Stimulated activated CD8-positive, alpha-beta memory T cell treated with anti-CD3 and anti-CD28 coated beads, Interleukin-7, amount 100 ng/mL, for 24 hours (primary cell): Measurements from ENCODE around the gene OR6C65.
"Not testable (repeated sequence)": the region's sequence is repeated elsewhere in the genome, so short reads cannot be mapped to it uniquely, and the experiment has no call there.

Experiments
- DNase-seq: peaks from one replicate; pipeline ENCODE4 v3.0.0-alpha.2; 2020; ENCODE audit warnings: low read depth

Gene OR6C65

DNA sequence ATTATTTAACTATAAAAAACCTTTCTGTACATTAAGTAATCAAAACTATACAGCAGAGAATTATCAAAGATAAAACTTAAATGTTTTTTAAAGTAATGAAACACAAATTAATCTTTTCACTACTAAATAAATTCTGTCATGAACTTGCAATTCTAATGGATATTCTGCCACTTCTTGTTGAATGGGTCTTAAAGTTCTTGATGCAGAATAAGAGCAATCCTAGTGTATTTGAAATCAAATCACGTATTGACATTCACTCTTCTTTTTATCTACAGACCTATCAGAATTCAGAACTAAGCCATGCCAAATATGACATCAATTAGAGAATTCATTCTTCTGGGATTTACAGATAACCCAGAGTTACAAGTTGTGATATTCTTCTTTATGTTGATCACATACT is at the start of gene OR6C65:
TSS of gene OR6C65 (plus strand) at position 301 of the 400 bp plus-strand sequence. CDS start at position 301, 0 bp downstream.
- no peak for DNase-seq

DNA sequence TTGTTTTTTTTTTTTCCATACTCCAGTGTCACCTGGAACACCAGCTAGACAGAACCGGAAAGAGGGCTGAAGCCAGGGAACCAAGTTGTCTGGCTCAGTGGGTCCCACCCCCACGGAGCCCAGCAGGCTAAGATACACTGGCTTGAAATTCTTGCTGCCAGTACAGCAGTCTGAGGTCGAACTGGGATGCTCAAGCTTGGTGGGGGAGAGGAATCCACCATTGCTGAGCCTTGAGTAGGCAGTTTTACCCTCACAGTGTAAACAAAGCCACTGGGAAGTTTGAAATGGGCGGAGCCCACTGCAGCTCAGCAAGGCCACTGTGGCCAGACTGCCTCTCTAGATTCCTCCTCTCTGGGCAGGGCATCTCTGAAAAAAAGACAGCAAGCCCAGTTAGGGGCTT is 45.0 kb upstream of the OR6C65 start:
- DNase-seq, result not testable (repeated sequence)

DNA sequence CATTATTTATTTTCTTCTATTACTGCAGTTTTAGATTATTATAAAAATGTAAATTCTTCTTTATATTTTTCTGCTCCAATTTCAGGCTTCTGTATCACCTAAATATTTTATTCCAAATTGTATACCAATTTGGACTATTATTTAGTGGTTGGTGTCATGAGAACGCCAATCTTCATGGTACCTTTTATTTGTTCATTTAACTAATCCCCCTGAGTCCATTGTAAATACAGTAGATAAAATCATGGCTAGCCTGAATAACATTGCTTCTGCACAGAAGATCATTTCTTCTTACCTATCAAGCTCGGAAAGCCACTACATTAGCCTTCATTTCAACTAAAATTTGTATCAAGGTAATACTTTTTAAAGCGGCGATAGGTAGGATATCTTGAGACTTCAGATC is 37.7 kb upstream of the OR6C65 start, which contains the start of gene OR6C75:
TSS of gene OR6C75 (plus strand) at position 301 of the 400 bp plus-strand sequence. CDS start 2,136 bp downstream, outside the sequence.
- DNase-seq, result no peak

DNA sequence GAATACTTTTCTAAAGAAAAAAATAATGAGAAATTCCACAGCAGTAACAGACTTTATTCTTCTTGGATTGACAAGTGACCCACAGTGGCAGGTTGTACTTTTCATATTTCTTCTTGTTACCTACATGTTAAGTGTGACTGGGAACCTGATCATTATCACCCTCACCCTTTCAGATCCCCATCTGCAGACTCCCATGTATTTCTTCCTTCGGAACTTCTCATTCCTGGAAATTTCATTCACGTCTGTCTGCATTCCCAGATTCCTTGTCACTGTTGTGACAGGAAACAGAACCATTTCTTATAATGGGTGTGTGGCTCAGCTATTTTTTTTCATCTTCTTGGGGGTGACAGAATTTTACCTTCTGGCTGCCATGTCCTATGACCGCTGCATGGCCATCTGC is 35.2 kb upstream of the OR6C65 start:
- no peak for DNase-seq

DNA sequence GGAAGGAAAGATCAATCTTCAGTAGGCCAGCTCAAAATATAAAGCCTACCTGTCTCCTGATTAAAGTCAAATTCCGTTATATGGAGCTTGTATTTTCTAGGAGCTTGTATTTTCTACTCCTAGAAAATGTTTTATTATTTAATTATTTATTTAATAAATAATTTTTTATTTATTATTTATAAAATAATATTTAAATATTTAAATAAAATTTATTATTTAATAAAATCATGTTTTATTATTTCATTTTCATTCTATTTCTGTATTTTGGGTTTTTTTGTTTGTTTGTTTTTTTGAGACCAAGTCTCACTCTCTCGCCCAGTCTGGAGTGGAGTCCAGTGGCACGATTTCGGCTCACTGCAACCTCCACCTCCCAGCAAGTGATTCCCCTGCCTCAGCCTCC is 27.8 kb upstream of the OR6C65 start:
- DNase-seq, result no peak

DNA sequence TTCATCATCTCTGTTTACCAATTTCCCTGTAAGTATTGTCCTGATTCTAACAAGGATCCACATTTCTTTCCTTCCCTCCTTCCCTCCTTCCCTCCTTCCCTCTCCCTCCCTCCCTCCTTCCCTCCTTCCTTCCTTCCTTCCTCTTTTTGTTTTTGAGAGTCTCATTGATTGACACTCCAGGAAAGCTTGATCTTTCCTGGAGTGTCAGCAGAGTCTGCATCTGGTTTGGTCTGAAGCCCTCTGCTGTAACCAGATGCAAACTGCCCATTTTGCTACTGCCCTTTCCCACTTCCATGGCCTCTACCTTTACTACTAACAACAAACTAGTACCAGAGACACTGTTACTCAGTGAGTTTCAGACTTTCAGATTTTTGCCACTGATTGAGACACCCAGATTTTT is 14.4 kb upstream of the OR6C65 start:
- DNase-seq, result no peak

DNA sequence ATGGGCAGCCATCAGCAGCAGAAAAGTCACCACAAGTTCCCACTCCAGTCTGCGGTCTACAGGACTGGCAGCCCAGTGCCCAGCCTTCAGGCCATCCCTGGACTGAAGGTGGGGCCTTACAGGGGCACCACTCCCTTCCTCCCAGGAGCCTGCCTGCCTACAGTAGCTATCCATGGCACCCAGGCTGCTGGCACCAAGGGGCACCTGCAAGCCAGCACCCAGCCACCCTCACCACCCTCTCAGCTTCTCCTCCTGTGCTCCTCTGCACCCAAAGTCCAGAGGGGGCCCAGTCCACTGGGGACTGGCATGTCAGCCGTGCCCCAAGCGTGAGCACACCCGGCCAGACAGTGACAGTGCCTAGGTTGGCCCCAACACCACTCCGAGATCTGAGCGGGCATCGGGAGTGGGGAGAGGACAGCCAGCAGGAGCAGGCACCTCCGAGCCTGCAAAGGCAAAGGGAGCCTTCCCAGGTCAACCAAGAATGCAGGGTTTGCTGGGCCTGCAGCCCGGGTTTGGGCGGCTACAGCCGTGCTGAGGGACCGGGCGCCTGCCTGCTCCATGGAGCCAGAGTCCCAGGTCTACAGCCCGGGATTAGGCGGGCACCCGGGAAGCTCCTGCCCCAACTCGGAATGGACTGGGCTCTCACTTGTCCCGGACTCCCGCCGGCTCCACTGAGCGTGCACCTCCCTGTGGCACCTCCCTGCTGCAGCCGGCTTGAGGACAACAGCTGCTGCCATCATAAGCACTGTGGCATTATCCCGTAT is 8.1 kb upstream of the OR6C65 start:
- DNase-seq, result no peak

DNA sequence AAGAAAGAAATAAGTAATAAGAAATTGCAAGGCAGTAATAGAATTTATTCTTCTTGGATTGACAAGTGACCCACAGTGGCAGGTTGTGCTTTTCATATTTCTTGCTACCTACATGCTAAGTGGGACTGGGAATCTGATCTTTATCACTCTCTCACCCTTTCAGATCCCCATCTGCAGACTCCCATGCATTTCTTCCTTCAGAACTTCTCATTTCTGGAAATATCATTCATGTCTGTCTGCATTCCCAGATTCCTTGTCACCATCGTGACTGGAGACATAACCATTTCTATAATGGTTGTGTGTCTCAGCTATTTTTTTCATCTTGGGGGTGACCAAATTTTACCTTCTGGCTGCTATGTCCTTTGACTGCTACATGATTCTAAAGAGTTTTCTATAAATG is 4.0 kb upstream of the OR6C65 start:
- DNase-seq, result no peak

DNA sequence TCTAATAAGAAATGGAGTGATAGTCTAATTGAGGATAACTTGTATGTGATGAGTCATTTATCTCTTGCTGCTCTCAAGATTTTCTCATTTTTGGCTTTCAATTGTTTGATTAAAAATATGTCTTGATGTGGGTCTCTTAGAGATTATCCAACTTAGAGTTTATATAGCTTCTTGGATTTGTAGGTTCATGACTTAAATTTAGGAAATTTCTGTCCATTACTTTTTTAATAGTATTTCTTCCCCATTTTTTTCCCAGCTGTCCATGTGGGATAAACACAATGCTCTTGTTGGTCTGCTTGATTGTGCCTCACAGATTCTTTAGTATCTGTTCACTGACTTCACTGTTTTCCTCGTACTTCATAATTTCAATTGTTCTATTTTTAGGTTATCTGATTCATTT is 7.5 kb downstream of the OR6C65 start:
- DNase-seq, result no peak

DNA sequence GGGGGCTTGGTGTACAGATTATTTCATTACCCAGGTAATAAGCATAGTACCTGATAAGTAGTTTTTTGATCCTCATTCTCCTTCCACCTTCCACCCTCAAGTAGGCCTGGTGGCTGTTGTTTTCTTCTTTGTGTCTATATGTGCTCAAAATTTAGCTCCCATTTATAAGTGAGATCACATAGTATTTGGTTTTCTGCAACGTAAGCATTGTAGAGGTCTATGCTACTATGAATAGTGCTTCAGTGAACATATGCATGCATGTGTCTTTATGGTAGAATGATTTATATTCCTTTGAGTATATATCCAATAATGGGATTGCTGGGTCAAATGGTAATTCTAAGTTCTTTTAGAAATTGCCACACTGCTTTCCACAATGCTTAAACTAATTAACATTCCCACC is 8.8 kb downstream of the OR6C65 start:
- not testable (repeated sequence) for DNase-seq

DNA sequence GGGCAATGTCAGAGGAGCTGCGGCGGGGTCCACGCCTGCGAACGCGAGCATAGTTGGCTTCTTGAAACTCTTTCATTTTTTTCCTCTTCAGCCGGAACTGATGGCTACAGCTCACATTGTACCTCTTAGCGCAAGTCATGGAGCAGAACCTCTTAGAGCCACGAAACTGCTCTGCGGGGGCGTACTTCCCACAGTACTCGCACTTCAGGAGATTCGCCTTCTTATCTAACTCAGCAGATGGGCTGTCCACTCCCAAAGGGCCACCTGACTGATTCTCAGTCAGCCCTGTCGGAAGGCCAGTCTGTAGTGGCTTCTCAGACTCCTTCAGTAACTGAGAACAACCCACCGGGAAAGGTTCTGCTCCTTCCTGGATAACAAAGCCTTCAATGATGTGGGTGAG is 11.8 kb downstream of the OR6C65 start:
- DNase-seq, result not testable (repeated sequence)

DNA sequence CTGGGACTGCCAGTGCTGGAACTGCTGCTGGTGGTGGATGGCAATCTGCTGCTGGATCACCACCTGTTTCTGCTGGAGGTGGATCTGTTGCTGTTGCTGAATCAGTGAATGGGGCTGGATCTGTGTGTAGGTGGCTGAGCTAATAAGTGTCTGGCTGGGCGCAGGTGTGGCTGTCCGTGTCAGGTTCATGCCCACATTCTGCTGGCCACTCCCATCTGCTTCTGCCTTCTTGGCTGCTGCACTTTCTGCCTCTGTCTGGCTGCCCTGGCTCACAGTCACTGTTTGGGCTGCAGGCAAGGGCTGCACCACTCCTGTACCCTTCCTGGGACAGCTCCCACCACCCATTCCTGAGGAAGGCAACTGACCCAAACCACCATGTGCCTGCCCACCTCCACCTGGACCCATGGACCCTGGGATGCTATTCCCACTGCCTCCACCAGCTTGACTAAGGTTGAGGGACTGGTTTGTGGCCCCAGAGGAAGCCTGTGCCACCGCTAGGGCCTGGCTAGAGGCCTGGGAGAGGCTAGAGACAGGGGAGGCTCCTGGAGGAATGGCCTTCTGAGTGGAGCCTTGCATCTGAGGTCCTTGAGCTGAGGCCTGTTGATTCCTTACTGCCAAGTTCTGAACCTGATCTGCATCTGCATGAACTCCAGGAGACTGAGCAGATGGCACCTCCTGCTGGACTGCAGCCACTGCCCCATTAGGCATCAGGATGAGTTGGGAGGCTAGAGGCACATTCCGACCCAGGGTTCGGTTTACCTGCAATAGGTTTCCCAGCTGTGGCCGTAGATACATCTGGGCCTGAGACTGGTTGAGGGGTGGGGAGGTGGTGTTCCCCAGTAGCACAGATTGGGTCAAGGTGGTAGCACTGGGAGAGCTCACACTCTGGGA is 13.4 kb downstream of the OR6C65 start:
- not testable (repeated sequence) for DNase-seq

DNA sequence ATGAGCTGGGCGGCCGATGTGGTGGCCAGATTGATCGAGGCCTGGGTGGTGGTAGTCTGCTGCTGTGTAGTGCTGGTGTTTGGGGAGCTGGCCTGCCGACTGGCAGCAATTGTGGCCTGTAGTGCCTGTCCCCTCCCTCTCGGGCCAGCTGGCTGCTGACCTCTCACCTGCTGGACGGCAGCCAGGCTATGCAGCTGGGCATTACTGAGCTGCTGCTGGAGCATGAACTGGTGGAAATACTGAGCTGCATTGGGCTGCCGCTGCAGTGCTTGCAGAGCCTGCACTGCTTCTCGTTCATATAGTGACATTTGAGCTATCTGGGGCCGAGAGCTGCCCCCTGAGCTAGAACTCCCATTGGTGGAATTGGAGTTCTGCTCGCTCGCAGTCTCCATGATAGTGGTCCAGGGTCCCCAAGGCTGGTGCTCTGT is 14.1 kb downstream of the OR6C65 start:
- DNase-seq, result not testable (repeated sequence)

DNA sequence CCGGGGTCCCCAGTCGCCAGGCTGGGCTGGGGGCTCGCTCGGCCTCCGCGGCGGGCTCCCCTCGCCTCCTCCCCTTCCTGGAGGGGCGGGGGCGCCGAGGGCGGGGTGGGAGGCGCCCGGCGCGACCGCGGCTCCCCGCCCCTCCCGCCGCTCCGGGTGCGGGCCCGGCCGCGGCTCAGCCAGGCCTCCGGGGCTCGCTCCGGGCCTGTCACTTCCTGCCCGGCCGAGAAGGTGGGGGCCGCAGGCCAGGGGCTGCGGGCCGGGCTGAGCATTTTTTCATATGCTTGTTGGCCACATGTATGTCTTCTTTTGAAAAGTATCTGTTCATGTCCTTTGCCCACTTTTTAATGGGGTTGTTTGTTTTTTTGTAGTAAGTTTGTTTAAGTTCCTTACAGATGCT is 14.6 kb downstream of the OR6C65 start:
- not testable (repeated sequence) for DNase-seq

DNA sequence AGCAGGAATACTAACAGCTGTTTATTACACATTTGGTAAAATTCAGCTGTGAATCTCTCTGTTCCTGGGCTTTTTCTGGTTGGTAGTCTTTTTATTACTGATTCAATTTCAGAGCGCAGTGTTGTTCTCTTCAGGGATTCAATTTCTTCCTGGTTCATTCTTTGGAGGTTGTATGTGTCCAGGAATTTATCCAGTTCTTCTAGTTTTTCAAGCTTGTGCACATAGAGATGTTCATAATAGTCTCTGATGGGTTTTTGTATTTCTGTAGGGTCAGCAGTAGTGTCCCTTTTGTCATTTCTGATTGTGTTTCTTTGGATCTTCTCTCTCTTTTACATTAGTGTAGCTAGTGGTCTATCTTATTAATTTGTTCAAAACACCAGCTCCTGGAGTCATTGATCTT is 16.6 kb downstream of the OR6C65 start:
- no peak for DNase-seq

DNA sequence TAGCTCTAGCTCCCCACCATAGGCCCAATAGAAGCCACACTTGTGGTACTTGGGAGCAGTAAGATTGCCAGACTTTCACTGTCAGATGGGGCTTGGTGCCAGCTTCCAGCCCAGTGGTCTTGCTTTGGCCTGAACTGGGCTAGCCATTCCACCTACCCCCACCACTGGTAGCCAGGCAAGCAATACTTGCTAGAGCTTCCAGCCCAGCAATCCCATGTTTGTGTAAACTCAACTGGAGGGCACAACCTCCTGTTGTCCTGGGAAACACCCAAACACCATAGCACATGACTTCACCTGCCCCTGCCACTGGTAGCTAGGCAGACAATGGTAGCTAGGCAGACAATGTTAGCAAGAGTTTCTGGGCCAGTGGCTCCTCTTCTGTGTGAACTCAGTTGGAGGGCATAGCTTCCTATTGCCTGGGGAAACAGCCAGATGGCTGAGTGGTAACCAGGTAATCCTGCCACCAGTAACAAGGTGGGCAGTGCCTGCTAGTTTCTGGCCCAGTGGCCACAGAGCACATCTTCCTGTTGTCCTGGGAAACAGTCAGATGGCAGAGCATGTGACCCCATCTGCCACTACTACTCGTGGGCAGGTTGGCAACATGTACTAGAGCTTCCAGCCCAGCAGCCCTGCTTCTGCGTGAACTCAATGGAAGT is 20.1 kb downstream of the OR6C65 start:
- DNase-seq, result no peak

DNA sequence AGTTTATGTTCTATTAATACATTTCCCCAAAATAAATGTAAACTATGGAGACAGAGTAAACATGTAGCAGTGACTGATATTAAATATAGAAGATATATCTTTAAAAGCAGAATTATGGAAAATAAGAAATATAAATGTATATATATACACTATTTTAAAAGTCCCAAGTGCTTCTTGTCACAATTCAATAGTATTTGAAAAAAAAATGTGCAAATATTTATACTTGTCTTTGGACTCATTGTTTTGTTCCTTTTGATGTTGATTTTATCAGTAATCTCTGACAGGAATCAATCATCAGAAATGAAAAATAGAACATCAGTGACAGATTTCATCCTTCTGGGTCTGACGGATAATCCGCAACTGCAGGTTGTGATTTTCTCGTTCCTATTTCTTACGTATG is 25.6 kb downstream of the OR6C65 start, which contains the start of gene OR6C76:
TSS of gene OR6C76 (plus strand) at position 301 of the 400 bp plus-strand sequence. CDS start at position 301, 0 bp downstream.
- DNase-seq, result no peak

DNA sequence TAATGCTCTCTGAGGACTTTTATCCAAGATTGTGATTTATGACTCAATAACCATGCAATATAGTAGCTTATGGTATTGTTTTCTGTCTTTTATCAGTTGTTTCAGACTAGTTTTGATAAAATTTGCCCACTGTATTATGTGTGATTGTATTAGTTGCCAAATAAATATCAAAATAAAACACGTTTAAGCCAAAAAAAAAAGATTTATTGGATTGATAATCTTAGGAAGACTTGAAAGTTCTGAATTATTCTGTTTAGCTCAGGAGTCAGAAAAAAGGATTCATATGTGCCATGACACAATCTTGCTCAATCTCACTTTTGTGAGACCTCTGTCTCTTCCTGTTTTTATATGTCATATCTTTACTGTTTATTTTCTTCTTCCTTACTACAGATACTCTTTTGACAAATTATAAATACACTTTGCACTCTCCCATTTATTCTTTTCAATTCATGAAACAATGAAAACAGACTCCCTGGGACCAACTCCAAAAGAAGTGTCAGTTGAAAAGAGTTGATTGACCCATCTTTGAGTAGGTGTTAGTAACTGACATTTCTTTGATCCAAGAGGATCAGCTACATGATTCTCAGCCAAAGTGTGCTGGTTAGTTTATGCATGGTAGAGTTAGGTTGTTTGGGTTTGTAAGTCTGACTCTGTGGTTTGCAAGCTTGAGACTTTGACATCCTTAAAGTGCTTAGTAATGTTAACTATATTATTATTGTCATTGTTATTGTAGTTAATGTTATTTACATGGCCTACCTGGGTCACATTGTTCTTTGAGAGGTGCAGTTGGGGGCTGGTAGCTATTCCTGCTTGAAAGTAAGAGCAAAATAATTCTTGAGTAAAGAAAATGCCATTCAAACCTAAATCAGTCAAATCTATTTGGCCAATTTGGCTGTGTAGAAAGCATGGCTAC is 28.3 kb downstream of the OR6C65 start:
- no peak for DNase-seq

DNA sequence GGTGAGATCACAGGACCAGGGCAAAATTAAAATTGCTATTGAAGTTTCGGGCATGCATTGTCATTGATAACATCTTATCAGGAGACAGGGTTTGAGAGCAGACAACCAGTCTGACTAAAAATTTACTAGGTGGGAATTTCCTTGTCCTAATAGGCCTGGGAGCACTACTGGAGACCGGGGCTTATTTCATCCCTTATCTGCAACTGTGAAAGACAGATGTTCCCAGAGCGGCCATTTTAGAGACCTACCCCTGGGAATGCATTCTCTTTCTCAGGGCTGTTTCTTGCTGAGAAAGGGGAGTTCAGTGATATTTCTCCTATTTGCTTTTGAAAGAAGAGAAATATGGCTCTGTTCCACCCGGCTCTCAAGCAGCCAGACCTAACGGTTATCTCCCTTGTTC is 40.9 kb downstream of the OR6C65 start:
- not testable (repeated sequence) for DNase-seq

DNA sequence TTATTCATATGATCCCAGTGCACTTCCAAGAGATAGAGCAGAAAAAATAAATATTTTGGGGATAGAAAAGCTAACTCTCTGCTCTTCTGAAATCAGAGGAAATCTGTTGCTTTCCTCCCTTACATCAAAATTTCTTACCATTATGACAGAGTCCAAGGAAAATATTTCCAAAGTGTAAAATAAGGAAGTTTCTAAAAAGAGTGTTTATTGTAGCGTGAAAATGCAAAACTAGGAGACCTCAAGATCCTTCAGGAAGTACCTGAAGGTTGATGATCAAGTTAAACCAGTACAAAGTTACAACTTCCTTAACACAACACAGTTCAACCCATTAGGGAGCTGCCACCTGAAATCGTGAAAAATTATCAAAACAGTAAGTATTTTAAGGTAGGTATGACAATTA is 43.4 kb downstream of the OR6C65 start, which contains the start of gene OR6C2:
TSS of gene OR6C2 (plus strand) at position 301 of the 400 bp plus-strand sequence. CDS start 8,138 bp downstream, outside the sequence.
- no peak for DNase-seq

DNA sequence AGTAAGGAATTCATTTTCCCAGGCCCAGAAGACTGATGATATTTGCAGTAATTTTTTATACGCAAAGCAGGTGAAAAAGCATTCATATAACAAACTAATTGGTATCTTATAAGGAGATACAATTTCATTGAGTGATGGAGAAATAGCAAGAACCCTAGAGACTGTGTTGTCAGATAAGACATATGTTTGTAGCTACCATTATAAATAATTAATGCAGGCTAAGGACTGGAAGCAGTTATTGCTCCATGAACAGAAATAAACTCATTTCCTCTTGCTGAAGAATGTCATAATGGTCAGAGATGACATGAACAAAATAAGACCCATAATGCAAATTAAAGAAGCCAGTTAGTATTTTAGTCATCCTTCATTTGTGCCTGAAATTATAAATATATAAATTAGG is 45.0 kb downstream of the OR6C65 start:
- no peak for DNase-seq
